GM23338 (cell line): ENCODE measurements around the gene LUZP2. TPM values are rescaled to one million over a fixed set of nuclear protein-coding genes. Genes with fewer than 3 reads are reported as not detected.

Experiments
- ATAC-seq: fragments of 200-7000 bp; cut with Tn5 transposase; 3 replicates; pipeline ENCODE4 v1.9.1; 2020
- DNase-seq: peaks from one replicate; pipeline ENCODE4 v3.0.0-alpha.2; 2015; ENCODE audit warnings: low spot score
- H2AFZ ChIP-seq: fragments of 200-600 bp; sonication (generic); 2 replicates; pipeline ENCODE4 v1.8.0; 2016; ENCODE audit warnings: antibody characterized with exemption, mild to moderate bottlenecking, moderate library complexity
- H3F3A ChIP-seq: fragments of 200-600 bp; sonication (generic); replicated peaks from 2 replicates; pipeline ENCODE4 v1.8.0; 2017; ENCODE audit warnings: antibody characterized with exemption, mixed run types, low read depth
- H3K27ac ChIP-seq: fragments of 200-600 bp; sonication (generic); 2 replicates; pipeline ENCODE4 v1.6.1; 2016; ENCODE audit warnings: low read depth
- H3K27me3 ChIP-seq: fragments of 200-600 bp; sonication (generic); 2 replicates; pipeline ENCODE4 v1.8.0; 2016; ENCODE audit warnings: mild to moderate bottlenecking, mixed run types, moderate library complexity; ENCODE audit not compliant: insufficient read depth
- H3K36me3 ChIP-seq: fragments of 200-600 bp; sonication (generic); 2 replicates; pipeline ENCODE4 v1.8.0; 2016; ENCODE audit warnings: mild to moderate bottlenecking; ENCODE audit not compliant: insufficient read depth
- H3K4me1 ChIP-seq: fragments of 200-600 bp; sonication (generic); 2 replicates; pipeline ENCODE4 v1.8.0; 2016; ENCODE audit warnings: mild to moderate bottlenecking, moderate library complexity; ENCODE audit not compliant: insufficient read depth
- H3K4me2 ChIP-seq: fragments of 200-600 bp; sonication (generic); 2 replicates; pipeline ENCODE4 v1.7.1; 2017; ENCODE audit warnings: mixed run types
- H3K4me3 ChIP-seq: fragments of 200-600 bp; sonication (generic); 2 replicates; pipeline ENCODE4 v1.6.1; 2016; ENCODE audit warnings: mixed run types
- H3K79me2 ChIP-seq: fragments of 200-600 bp; sonication (generic); replicated peaks from 2 replicates; pipeline ENCODE4 v1.8.0; 2017; ENCODE audit warnings: mild to moderate bottlenecking; ENCODE audit not compliant: insufficient read depth
- H3K9me2 ChIP-seq: fragments of 200-600 bp; sonication (generic); 2 replicates; pipeline ENCODE4 v1.8.0; 2017; ENCODE audit not compliant: insufficient read depth
- H4K20me1 ChIP-seq: fragments of 200-600 bp; sonication (generic); replicated peaks from 2 replicates; pipeline ENCODE4 v1.8.0; 2017; ENCODE audit warnings: mild to moderate bottlenecking; ENCODE audit not compliant: insufficient read depth
- H3K27ac Mint-ChIP-seq: 2 replicates; pipeline ENCODE4 v1.8.0; 2020; ENCODE audit warnings: inconsistent platforms, mild to moderate bottlenecking, moderate library complexity, mixed read lengths
- H3K27me3 Mint-ChIP-seq: 3 replicates; pipeline ENCODE4 v1.8.0; 2022; ENCODE audit warnings: low read depth, mild to moderate bottlenecking, moderate library complexity, mixed read lengths, inconsistent platforms; ENCODE audit not compliant: insufficient read depth, poor library complexity
- H3K36me3 Mint-ChIP-seq: 3 replicates; pipeline ENCODE4 v1.8.0; 2021; ENCODE audit warnings: low read depth, mild to moderate bottlenecking, inconsistent platforms, moderate library complexity, mixed read lengths
- H3K4me1 Mint-ChIP-seq: 3 replicates; pipeline ENCODE4 v1.8.0; 2020; ENCODE audit warnings: mild to moderate bottlenecking, inconsistent platforms, mixed read lengths
- H3K4me3 Mint-ChIP-seq: 3 replicates; pipeline ENCODE4 v1.8.0; 2021; ENCODE audit warnings: moderate library complexity, mild to moderate bottlenecking, inconsistent platforms, mixed read lengths
- H3K9me3 Mint-ChIP-seq: 3 replicates; pipeline ENCODE4 v1.8.0; 2020; ENCODE audit warnings: moderate library complexity, mild to moderate bottlenecking, inconsistent platforms, mixed read lengths
- CREB1 ChIP-seq: fragments of 250-450 bp; sonication (Bioruptor Pico); IDR thresholded peaks from 2 replicates; pipeline ENCODE4 v1.5.0; 2020; ENCODE audit warnings: low read depth, mild to moderate bottlenecking, moderate library complexity
- ETS1 ChIP-seq: IDR thresholded peaks from 2 replicates; pipeline ENCODE4 v1.6.1; 2016; ENCODE audit warnings: antibody characterized with exemption
- EZH2 ChIP-seq: fragments of 200-600 bp; sonication (generic); IDR thresholded peaks from one replicate; pipeline ENCODE4 v1.8.0; 2017; ENCODE audit warnings: antibody characterized with exemption, mild to moderate bottlenecking, low read depth; ENCODE audit not compliant: unreplicated experiment
- EZH2phosphoT487 ChIP-seq: fragments of 200-600 bp; sonication (generic); IDR thresholded peaks from one replicate; pipeline ENCODE4 v1.8.1; 2018; ENCODE audit warnings: antibody characterized with exemption; ENCODE audit not compliant: unreplicated experiment
- JUNB ChIP-seq: IDR thresholded peaks from one replicate; pipeline ENCODE4 v1.6.1; 2016; ENCODE audit warnings: antibody characterized with exemption; ENCODE audit not compliant: unreplicated experiment
- POLR2AphosphoS5 ChIP-seq: IDR thresholded peaks from 2 replicates; pipeline ENCODE4 v1.6.1; 2016; ENCODE audit warnings: antibody characterized with exemption, low read depth
- ZNF114 ChIP-seq: fragments of 250-450 bp; sonication (Bioruptor Pico); IDR thresholded peaks from 2 replicates; pipeline ENCODE4 v1.5.0; 2020; ENCODE audit warnings: mild to moderate bottlenecking, moderate library complexity
- ZNF462 ChIP-seq: fragments of 250-450 bp; sonication (Bioruptor Pico); IDR thresholded peaks from 2 replicates; pipeline ENCODE4 v1.5.0; 2020; ENCODE audit warnings: mild to moderate bottlenecking, moderate library complexity
- polyA plus RNA-seq: library from polyadenylated mRNA; unstranded; fragments of >200 nt; fragmentation: Nextera tagmentation; extraction: Ambion mirVana; gene quantifications from 2 replicates; pipeline ENCODE4 v1.2.1, GENCODE V29; 2016
- total RNA-seq: library from RNA; depleted of rRNA; stranded (reverse); fragments of >200 nt; shearing (Covaris generic); gene quantifications from 2 replicates; pipeline ENCODE4 v1.2.3, GENCODE V29; 2014

Gene LUZP2
- total and polyA plus RNA-seq, 2 experiments from 2014 or later, result 2.0 to 9.2 TPM

GRCh38 chr11:24903555-24903954 lies 406.7 kb downstream of the LUZP2 start:
- no peaks in the 10 kb centered on the region for H3K79me2 ChIP-seq
- no peaks in the 10 kb centered on the region for H3F3A ChIP-seq
- DNase-seq, result no peak
- H3K4me3 ChIP-seq, result no peak overlapping the region
- 0 out of 2 replicates have a peak, but pooled peaks cover 9% of the 10 kb centered on the region for H3K4me1 ChIP-seq
- TF ChIP-seq POLR2AphosphoS5, result no peak
- no peak for TF ChIP-seq EZH2phosphoT487
- no peak for TF ChIP-seq ZNF462
- no peak for TF ChIP-seq EZH2
- no peak for TF ChIP-seq JUNB
- no peak for TF ChIP-seq CREB1 (CRISPR knock-in tag)
- TF ChIP-seq ETS1, result no peak
- no peak for TF ChIP-seq ZNF114 (CRISPR knock-in tag)
- Mint-ChIP-seq H3K27ac (no peak overlapping the region), H3K4me3 (no peak overlapping the region), H3K27me3 (no peaks in the 10 kb centered on the region), H3K4me1 (peaks cover 6% of the 10 kb centered on the region), H3K9me3 (no peaks in the 10 kb centered on the region), H3K36me3 (no peaks in the 10 kb centered on the region)
- H3K27ac ChIP-seq, result no peak overlapping the region
- no peak overlapping the region for H3K4me2 ChIP-seq
- H3K9me2 ChIP-seq, result no peaks in the 10 kb centered on the region
- no peaks in the 10 kb centered on the region for H3K27me3 ChIP-seq
- no peak overlapping the region for H2AFZ ChIP-seq
- no peaks in the 10 kb centered on the region for H3K36me3 ChIP-seq
- no peak for ATAC-seq
- no peaks in the 10 kb centered on the region for H4K20me1 ChIP-seq
